Lower leg skin (tissue), 4 donors: ENCODE results near the gene PLPP7. TPM values are rescaled to one million over a fixed set of nuclear protein-coding genes. Genes with fewer than 3 reads are reported as not detected.

Experiments used
- DNase-seq, 2 donors: peaks; one replicate each; pipeline ENCODE4 v3.0.0-alpha.2; 2019; ENCODE audit warnings: low spot score in 2 of 2
- H3K4me3 ChIP-seq: fragments of 200-600 bp; sonication (generic); 2 replicates; pipeline ENCODE4 v1.5.1; 2017; ENCODE audit warnings: mild to moderate bottlenecking, low read depth; ENCODE audit not compliant: poor library complexity, severe bottlenecking
- POLR2A ChIP-seq, 2 donors: fragments of 450-650 bp; IDR thresholded peaks; one replicate each; pipeline ENCODE4 v1.6.1; 2016 to 2017; ENCODE audit warnings: antibody characterized with exemption in 2 of 2, mild to moderate bottlenecking in 1 of 2, moderate library complexity in 1 of 2
- whole genome bisulfite sequencing, 2 donors: methylation state at CpG; one replicate each; pipeline ENCODE4 v1.1.5; 2018; 5-methylcytosine and 5-hydroxymethylcytosine counted together
- intact Hi-C: fragments of 100-400 bp; cut with DNase I; formaldehyde crosslinking; loops from one replicate; pipeline ENCODE4 v1.15.0; 2023; ENCODE audit warnings: low total_unique reads
- total RNA-seq, 4 donors: library from RNA; depleted of rRNA; stranded (reverse); fragments of >200 nt; gene quantifications; one replicate each; pipeline ENCODE4 v1.1.0, GENCODE V29; 2016
- TF ChIP-seq, protein P1 (sequence below), 3 donors: fragments of 450-650 bp; IDR thresholded peaks; one replicate each; pipeline ENCODE4 v1.5.1; 2016; ENCODE audit warnings: antibody characterized with exemption in 3 of 3, mild to moderate bottlenecking in 3 of 3, moderate library complexity in 2 of 3

Gene PLPP7
- total RNA-seq, 4 donors from 2014 or later = 0.27 to 2.6 (median 1.1) TPM; not detected in 1

DNA sequence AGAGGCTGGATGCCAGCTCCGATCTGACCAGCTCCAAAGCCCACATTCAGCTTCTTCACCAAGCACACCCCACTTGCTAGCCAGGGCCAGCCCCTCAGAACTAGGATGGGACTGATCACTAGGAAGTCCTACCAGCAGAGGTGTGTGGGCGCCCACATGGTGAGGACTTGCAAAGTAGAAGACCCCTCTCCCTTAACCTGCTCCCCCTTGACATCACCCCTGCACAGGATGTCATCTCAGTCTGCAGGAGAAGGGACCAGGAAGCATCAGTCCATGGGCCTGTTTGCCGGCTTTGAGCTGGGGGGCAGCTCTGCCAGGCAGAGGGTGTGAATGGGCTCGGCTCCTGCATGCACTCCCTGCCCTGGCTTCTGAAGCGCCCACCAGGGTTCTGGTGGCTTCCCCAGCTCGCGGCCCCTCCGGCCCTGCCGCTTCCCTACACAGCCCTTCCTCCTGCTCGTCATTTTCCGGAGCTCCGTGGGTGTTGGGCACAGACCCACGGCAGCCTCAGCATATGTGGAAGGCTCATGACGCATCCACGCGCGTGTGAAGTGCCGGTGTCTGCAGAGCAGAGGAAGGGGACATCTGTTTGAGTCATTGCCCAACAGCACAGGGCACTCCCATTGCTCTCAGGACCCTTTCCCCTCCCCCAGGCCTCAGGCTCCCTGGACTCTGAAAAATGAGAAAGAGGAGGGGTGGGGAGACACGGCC, 9.5 kb upstream of the PLPP7 start:
- no peak overlapping the region for H3K4me3 ChIP-seq
- 64 to 71% methylated on average over 19 of the region's 19 CpGs for whole genome bisulfite sequencing, 2 donors
- DNase-seq = no peak
- no peak for TF ChIP-seq POLR2A (IDR thresholded peaks at IDR 0.05)
- TF ChIP-seq, protein P1, sequence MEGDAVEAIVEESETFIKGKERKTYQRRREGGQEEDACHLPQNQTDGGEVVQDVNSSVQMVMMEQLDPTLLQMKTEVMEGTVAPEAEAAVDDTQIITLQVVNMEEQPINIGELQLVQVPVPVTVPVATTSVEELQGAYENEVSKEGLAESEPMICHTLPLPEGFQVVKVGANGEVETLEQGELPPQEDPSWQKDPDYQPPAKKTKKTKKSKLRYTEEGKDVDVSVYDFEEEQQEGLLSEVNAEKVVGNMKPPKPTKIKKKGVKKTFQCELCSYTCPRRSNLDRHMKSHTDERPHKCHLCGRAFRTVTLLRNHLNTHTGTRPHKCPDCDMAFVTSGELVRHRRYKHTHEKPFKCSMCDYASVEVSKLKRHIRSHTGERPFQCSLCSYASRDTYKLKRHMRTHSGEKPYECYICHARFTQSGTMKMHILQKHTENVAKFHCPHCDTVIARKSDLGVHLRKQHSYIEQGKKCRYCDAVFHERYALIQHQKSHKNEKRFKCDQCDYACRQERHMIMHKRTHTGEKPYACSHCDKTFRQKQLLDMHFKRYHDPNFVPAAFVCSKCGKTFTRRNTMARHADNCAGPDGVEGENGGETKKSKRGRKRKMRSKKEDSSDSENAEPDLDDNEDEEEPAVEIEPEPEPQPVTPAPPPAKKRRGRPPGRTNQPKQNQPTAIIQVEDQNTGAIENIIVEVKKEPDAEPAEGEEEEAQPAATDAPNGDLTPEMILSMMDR (IDR thresholded peaks at IDR 0.05) = no peak
- intact Hi-C loops = no loop called here

DNA sequence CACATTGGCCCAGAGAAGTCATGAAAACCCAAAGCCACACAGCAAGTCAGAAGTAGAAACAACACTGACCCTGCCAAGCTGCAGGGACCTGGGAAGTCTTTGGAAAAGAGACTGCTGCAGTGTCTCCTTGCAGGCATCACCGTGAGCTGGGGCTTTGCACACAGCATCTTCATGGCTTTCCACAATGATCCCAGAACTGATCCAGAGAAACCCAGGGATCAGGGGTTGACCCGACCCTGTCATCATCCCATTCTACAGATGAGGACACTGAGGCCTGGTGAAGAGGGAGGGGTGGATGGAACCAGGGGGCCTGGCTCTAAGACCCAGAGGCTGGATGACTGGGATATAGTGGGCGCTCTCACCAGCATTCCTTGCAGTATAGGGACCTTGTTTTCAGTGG, 8.9 kb upstream of the PLPP7 start:
- no peak for TF ChIP-seq POLR2A (IDR thresholded peaks at IDR 0.05)
- TF ChIP-seq, protein P1 (IDR thresholded peaks at IDR 0.05) = no peak
- no peak for DNase-seq
- intact Hi-C loops = no loop called here
- WGBS, 2 donors = 67 to 81% methylated on average over 3 of the region's 3 CpGs
- no peak overlapping the region for H3K4me3 ChIP-seq

DNA sequence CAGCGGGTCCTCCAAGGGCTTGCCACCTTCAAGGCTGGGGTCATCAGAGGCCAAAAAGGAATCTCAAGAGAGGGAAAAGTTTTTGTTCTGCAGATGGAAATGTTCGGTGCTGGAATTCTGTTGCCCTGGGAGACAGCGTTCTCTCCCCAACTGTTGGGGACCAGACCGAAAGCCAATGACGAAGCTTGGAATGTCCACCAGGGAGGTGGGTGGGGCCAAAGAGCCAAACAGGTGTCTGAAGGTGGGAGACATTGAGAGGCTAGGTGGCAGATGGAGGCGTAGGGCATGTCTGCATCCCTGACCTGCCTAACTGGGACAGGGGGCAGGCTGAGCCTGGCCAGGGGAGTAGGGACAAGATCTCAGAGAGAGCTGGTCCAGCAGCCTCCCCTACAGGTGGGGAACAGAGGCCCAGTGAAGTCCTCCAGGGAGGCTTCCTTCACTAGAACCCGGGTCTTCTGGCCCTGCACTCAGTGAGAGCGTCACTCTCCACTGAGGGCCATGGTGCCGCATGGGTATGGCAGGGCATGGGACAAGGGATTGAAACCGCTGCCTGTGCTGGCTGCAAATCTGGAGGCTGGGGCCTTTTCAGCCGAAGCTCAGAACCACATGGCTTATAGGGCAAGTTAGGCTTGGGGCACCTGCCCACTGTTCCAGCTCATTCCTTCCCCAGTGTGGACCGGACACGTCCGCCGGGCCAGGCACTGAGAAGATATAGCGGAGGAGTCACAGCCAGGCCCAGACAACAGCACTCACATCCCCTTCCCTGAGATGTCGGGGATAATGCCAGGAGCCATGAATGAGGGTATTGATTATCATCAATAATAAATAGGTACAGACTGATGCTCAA, 8.2 kb upstream of the PLPP7 start:
- TF ChIP-seq, protein P1 (IDR thresholded peaks at IDR 0.05) = no peak
- no peak for TF ChIP-seq POLR2A (IDR thresholded peaks at IDR 0.05)
- 76 to 86% methylated on average over 16 to 17 of the region's 17 CpGs for WGBS, 2 donors
- no peak overlapping the region for H3K4me3 ChIP-seq
- no peak for DNase-seq
- intact Hi-C loops = no loop called here

DNA sequence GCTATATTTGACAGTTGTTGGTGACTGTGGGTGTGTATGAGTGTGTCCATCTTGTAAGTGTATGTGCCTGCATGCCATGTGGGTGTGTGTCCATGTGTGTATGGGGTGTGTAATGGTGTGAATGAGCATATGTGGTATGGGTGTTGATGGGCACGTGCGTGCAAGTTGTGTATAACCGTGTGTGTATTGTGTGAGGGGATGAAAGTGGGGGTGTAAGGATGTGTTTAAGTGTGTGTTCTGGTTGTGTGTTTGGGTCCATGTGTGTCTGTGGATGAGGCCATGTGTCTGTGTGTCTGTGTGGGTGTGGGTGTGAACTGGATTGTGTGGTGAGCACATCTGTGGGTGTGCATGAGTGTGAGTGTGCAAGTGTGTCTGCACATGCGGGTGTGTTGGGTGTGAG, 7.3 kb upstream of the PLPP7 start:
- no peak overlapping the region for H3K4me3 ChIP-seq
- intact Hi-C loops = no loop called here
- WGBS, 2 donors = 67 to 78% methylated on average over 4 of the region's 4 CpGs
- DNase-seq = no peak
- TF ChIP-seq, protein P1 (IDR thresholded peaks at IDR 0.05) = no peak
- no peak for TF ChIP-seq POLR2A (IDR thresholded peaks at IDR 0.05)

DNA sequence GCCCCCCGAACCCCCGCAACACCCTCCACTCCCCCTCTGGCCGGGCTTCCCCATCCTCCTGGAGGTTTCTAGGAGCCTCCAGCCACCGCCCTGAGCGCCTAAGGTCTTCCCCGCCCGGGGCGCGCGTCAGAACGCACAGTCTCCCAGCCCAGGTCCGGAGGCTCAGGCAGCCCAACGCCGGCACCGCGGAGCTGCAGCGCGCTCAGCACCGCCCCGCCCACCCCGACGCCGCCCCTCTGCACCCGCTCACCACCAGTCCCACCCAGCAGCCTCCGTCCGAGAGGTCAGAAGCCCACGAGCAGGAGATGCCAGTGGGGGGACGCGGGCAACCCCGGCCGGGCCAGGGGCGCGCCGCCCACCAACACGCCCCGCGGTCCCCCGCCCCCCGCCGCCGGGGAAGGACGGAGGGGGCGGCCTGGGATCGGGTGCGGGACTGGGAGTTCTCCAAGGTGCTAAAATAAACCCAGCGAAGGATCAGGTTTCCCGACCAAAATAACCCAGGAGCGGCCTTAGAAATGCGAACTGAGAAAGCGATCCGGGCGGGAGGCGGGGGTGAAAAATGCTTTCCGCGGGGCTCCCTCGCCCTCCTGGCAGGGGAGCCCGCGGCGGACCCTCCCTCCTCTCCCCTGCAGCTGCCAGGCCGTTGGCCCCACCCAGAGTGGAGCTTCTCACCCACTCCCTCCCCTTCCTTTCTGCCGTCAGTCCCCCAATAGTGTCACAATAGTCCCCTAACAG, 6.7 kb upstream of the PLPP7 start:
- TF ChIP-seq, protein P1 (IDR thresholded peaks at IDR 0.05) = no peak
- no peak for TF ChIP-seq POLR2A (IDR thresholded peaks at IDR 0.05)
- WGBS, 2 donors = 5 to 19% methylated on average over 15 to 35 of the region's 61 CpGs
- intact Hi-C loops = no loop called here
- DNase-seq = peak in 1 of 2 donors; percentile 82
- no peak overlapping the region for H3K4me3 ChIP-seq
